ENCODE data around the gene ZNF439.

- TF ChIP-seq CTCF (conservative IDR thresholded peaks at IDR 0.05 in 1 of 2, IDR thresholded peaks at IDR 0.05 in 1 of 2; ENCODE audit: low read depth in 1 of 2, low read length in 2 of 2) (no peak), EZH2 (IDR thresholded peaks at IDR 0.05; ENCODE audit: low read length, missing control alignments) (no peak)
Observed at GRCh38 chr19:11873762-11874161, 25.2 kb downstream of the ZNF439 start.
